Prostate gland (tissue), 2 donors: ENCODE measurements around the gene DHX35.

Experiments
- POLR2A ChIP-seq: fragments of 450-650 bp; IDR thresholded peaks from one replicate; pipeline ENCODE4 v1.6.1; 2016; ENCODE audit warnings: antibody characterized with exemption, mild to moderate bottlenecking
- TF ChIP-seq, protein P1 (sequence below), 4 experiments: fragments of 200-600 bp in 2 of 4; fragments of 450-650 bp in 2 of 4; sonication (generic) in 2 of 4; IDR thresholded peaks; 1 replicate in 3 of 4; 2 replicates in 1 of 4; pipeline ENCODE4 v1.5.1; 2016 to 2019; ENCODE audit warnings: antibody characterized with exemption in 4 of 4, mild to moderate bottlenecking in 2 of 4, moderate library complexity in 2 of 4

DNA sequence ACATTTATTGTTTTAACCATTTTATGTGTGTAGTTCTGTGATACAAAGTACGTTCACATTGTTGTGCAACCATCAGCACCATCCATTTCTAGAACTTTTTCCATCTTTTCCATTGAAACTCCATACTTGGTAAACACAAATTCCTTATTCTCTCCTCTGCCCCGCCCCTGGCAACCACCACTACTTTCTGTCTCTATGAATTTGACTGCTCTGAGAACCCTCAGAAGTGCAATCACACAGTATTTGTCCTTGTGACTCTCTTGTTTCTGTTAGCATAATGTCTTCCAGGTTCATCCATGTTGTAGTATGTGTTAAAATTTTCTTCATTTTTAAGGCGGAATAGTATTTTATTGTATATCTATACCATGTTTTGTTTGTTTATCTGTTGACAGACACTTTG is 56.9 kb downstream of the DHX35 start:
- TF ChIP-seq, protein P1, sequence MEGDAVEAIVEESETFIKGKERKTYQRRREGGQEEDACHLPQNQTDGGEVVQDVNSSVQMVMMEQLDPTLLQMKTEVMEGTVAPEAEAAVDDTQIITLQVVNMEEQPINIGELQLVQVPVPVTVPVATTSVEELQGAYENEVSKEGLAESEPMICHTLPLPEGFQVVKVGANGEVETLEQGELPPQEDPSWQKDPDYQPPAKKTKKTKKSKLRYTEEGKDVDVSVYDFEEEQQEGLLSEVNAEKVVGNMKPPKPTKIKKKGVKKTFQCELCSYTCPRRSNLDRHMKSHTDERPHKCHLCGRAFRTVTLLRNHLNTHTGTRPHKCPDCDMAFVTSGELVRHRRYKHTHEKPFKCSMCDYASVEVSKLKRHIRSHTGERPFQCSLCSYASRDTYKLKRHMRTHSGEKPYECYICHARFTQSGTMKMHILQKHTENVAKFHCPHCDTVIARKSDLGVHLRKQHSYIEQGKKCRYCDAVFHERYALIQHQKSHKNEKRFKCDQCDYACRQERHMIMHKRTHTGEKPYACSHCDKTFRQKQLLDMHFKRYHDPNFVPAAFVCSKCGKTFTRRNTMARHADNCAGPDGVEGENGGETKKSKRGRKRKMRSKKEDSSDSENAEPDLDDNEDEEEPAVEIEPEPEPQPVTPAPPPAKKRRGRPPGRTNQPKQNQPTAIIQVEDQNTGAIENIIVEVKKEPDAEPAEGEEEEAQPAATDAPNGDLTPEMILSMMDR (IDR thresholded peaks at IDR 0.05): no peak
- no peak for TF ChIP-seq POLR2A
